ENCODE results near the gene ENSA. TPM values are rescaled to one million over a fixed set of nuclear protein-coding genes. Genes with fewer than 3 reads are reported as not detected.
"Not testable (repeated sequence)": the region's sequence is repeated elsewhere in the genome, so short reads cannot be mapped to it uniquely, and the experiment has no call there.

ENSA gene
- total and polyA plus RNA-seq, 2 donors (not counting 1 experiment from before 2014, with no cell fraction given) = 78.1 to 112 TPM

DNA sequence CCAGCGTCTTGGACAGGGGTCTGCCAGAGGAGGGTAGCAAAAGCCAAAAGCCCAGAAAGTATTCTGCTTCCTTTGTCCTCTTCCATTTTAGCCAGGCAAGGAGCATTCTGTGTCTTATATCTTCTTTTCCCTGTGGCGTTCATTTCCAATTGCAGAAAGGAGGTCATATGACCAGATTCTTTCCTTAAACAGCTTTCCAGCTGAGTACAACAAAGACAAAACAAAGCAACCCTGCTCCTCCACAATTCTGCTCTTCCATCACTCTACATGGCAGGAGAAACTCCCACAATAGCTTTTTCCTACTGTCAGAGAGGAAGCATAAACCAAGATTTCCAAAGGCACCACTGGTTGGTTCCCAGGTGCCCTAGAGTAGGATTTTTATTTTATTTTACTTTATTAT, 19.7 kb downstream of the ENSA start:
- Histone ChIP-seq H3K27ac (ENCODE audit: insufficient read depth, low read length) (peak overlapping the region; percentile 69), H3K27me3 (ENCODE audit: control insufficient read depth, insufficient read depth, low read length) (no peaks in the 10 kb centered on the region), H3K4me1 (ENCODE audit: control insufficient read depth, extremely low read depth, insufficient read depth, low read length) (peaks cover 28% of the 10 kb centered on the region), H2AFZ (ENCODE audit: low read length) (no peak overlapping the region), H4K20me1 (ENCODE audit: control insufficient read depth, extremely low read depth, insufficient read depth, low read length) (no peaks in the 10 kb centered on the region), H3K9me3 (ENCODE audit: control insufficient read depth, insufficient read depth, low read depth, low read length) (no peaks in the 10 kb centered on the region), H3K4me2 (ENCODE audit: extremely low read depth, insufficient read depth, low read length) (peak overlapping the region; percentile 13), H3K4me3 (replicated peaks in 1 of 4; ENCODE audit: control extremely low read depth in 1 of 4, insufficient read depth in 1 of 4, low read depth in 3 of 4, low read length in 4 of 4) (no peak overlapping the region), H3K79me2 (ENCODE audit: control insufficient read depth, insufficient read depth, low read length) (peaks cover 8% of the 10 kb centered on the region), H3K36me3 (ENCODE audit: control insufficient read depth, insufficient read depth, low read length) (no peaks in the 10 kb centered on the region), H3K9ac (ENCODE audit: insufficient read depth, low read length) (no peak overlapping the region)
- peak; percentile 29 to 42 for DNase-seq (ENCODE audit: low read depth in 2 of 2)
- no peak for TF ChIP-seq EZH2 (IDR thresholded peaks at IDR 0.05; ENCODE audit: low read length, missing control alignments)
- TF ChIP-seq, protein P1, sequence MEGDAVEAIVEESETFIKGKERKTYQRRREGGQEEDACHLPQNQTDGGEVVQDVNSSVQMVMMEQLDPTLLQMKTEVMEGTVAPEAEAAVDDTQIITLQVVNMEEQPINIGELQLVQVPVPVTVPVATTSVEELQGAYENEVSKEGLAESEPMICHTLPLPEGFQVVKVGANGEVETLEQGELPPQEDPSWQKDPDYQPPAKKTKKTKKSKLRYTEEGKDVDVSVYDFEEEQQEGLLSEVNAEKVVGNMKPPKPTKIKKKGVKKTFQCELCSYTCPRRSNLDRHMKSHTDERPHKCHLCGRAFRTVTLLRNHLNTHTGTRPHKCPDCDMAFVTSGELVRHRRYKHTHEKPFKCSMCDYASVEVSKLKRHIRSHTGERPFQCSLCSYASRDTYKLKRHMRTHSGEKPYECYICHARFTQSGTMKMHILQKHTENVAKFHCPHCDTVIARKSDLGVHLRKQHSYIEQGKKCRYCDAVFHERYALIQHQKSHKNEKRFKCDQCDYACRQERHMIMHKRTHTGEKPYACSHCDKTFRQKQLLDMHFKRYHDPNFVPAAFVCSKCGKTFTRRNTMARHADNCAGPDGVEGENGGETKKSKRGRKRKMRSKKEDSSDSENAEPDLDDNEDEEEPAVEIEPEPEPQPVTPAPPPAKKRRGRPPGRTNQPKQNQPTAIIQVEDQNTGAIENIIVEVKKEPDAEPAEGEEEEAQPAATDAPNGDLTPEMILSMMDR (conservative IDR thresholded peaks at IDR 0.05 in 1 of 2, IDR thresholded peaks at IDR 0.05 in 1 of 2; ENCODE audit: low read depth in 1 of 2, low read length in 2 of 2) = no peak

DNA sequence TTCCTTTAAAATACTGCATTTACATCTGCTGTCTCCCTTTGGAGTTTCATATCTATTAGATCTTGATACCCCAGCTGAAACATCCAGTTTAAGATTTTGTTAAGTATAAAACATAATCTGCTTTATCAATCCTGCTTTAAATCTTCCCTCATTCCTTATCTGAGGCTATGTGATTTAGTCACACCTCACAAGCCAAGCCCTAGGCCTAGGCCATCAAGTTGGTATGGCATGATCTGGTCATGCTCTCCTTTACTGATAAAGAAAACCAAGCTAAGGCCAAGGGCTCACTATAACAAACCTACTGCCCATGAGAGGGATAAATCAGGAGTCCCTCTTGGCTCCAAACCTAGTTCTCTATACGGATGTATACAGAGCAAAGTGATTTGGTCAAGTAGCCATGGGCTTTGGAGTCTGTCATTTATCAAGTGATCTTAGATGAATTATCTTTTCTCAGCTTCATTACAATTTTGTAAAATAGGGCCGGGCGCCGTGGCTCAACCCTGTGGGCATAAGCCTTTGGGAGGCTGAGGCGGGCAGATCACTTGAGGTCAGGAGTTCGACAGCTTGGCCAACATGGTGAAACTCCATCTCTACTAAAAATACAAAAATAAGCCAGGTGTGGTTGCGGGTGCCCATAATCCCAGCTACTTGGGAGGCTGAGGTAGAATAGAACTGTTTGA, 22.8 kb downstream of the ENSA start:
- Histone ChIP-seq H3K27ac (ENCODE audit: insufficient read depth, low read length) (no peak overlapping the region), H3K27me3 (ENCODE audit: control insufficient read depth, insufficient read depth, low read length) (no peaks in the 10 kb centered on the region), H3K4me2 (ENCODE audit: extremely low read depth, insufficient read depth, low read length) (no peak overlapping the region), H3K9me3 (ENCODE audit: control insufficient read depth, insufficient read depth, low read depth, low read length) (no peaks in the 10 kb centered on the region), H3K9ac (ENCODE audit: insufficient read depth, low read length) (no peak overlapping the region), H2AFZ (ENCODE audit: low read length) (no peak overlapping the region), H4K20me1 (ENCODE audit: control insufficient read depth, extremely low read depth, insufficient read depth, low read length) (no peaks in the 10 kb centered on the region), H3K4me3 (replicated peaks in 1 of 4; ENCODE audit: control extremely low read depth in 1 of 4, insufficient read depth in 1 of 4, low read depth in 3 of 4, low read length in 4 of 4) (no peak overlapping the region), H3K36me3 (ENCODE audit: control insufficient read depth, insufficient read depth, low read length) (no peaks in the 10 kb centered on the region), H3K4me1 (ENCODE audit: control insufficient read depth, extremely low read depth, insufficient read depth, low read length) (peaks cover 11% of the 10 kb centered on the region), H3K79me2 (ENCODE audit: control insufficient read depth, insufficient read depth, low read length) (peaks cover 3% of the 10 kb centered on the region)
- TF ChIP-seq, protein P1 (conservative IDR thresholded peaks at IDR 0.05 in 1 of 2, IDR thresholded peaks at IDR 0.05 in 1 of 2; ENCODE audit: low read depth in 1 of 2, low read length in 2 of 2) = no peak
- no peak for TF ChIP-seq EZH2 (IDR thresholded peaks at IDR 0.05; ENCODE audit: low read length, missing control alignments)
- DNase-seq (ENCODE audit: low read depth in 2 of 2) = no peak

DNA sequence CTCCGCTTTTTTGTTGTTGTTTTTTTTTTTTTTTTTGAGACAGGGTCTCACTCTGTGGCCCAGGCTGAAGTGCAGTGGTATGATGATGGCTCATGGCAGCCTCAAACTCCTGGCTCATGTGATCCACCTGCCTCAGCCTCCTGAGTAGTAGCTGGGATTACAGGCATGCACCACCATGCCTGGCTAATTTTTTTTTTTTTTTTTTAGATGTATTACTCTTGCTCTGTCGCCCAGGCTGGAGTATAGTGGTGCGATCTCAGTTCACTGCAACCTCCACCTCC, 24.0 kb downstream of the ENSA start:
- H3K79me2 ChIP-seq (ENCODE audit: control insufficient read depth, insufficient read depth, low read length) = not testable (repeated sequence)

More for the DNA sequence above, 24.0 kb downstream of the ENSA start:
- not testable (repeated sequence) for H3K4me2 ChIP-seq (ENCODE audit: extremely low read depth, insufficient read depth, low read length); H2AFZ ChIP-seq (ENCODE audit: low read length); H3K9me3 ChIP-seq (ENCODE audit: control insufficient read depth, insufficient read depth, low read depth, low read length); H3K27me3 ChIP-seq (ENCODE audit: control insufficient read depth, insufficient read depth, low read length); DNase-seq (ENCODE audit: low read depth in 2 of 2); H3K4me3 ChIP-seq (replicated peaks in 1 of 4; ENCODE audit: control extremely low read depth in 1 of 4, insufficient read depth in 1 of 4, low read depth in 3 of 4, low read length in 4 of 4); H4K20me1 ChIP-seq (ENCODE audit: control insufficient read depth, extremely low read depth, insufficient read depth, low read length); H3K4me1 ChIP-seq (ENCODE audit: control insufficient read depth, extremely low read depth, insufficient read depth, low read length); H3K9ac ChIP-seq (ENCODE audit: insufficient read depth, low read length); H3K36me3 ChIP-seq (ENCODE audit: control insufficient read depth, insufficient read depth, low read length)
- peak overlapping the region; percentile 96 for H3K27ac ChIP-seq (ENCODE audit: insufficient read depth, low read length)
